ENCODE results near the gene TNFSF8.
A peak's percentile ranks its signal among the peaks of the same experiment; 100 is the strongest.

The TNFSF8 gene

GRCh38 chr9:114908104-114908622, 22.2 kb downstream of the TNFSF8 start:
- FAIRE-seq = no peak

GRCh38 chr9:114906922-114907571, 23.3 kb downstream of the TNFSF8 start:
- FAIRE-seq = no peak
- no peak for DNase-seq (ENCODE audit: extremely low spot score, insufficient read length, low read depth)

More at GRCh38 chr9:114908104-114908622, 22.2 kb downstream of the TNFSF8 start:
- no peak for DNase-seq (ENCODE audit: extremely low spot score, insufficient read length, low read depth)

GRCh38 chr9:114905170-114905940, 25.0 kb downstream of the TNFSF8 start:
- no peak for DNase-seq (ENCODE audit: extremely low spot score, insufficient read length, low read depth)
- no peak for FAIRE-seq

- FAIRE-seq (no peak), DNase-seq (ENCODE audit: extremely low spot score, insufficient read length, low read depth) (no peak)
These were observed 27.4 kb downstream of the TNFSF8 start for GRCh38 chr9:114902786-114903524.

GRCh38 chr9:114900942-114901802, 29.2 kb downstream of the TNFSF8 start:
- FAIRE-seq (no peak), DNase-seq (ENCODE audit: extremely low spot score, insufficient read length, low read depth) (no peak)

- FAIRE-seq (no peak), DNase-seq (ENCODE audit: extremely low spot score, insufficient read length, low read depth) (no peak)
These were observed 30.4 kb downstream of the TNFSF8 start for GRCh38 chr9:114899995-114900394.

- FAIRE-seq (no peak), DNase-seq (ENCODE audit: extremely low spot score, insufficient read length, low read depth) (no peak)
These were observed 30.9 kb downstream of the TNFSF8 start for GRCh38 chr9:114899461-114899860.

- FAIRE-seq = peak; percentile 66
- DNase-seq (ENCODE audit: extremely low spot score, insufficient read length, low read depth) = peak; percentile 28
These were observed 31.6 kb downstream of the TNFSF8 start for GRCh38 chr9:114898741-114899140.

- DNase-seq (ENCODE audit: extremely low spot score, insufficient read length, low read depth) = no peak
- no peak for FAIRE-seq
These were observed 33.2 kb downstream of the TNFSF8 start for GRCh38 chr9:114897196-114897595.

- no peak for DNase-seq (ENCODE audit: extremely low spot score, insufficient read length, low read depth)
- FAIRE-seq = no peak
These were observed 34.0 kb downstream of the TNFSF8 start for GRCh38 chr9:114896344-114896743.

GRCh38 chr9:114895521-114895991, 34.8 kb downstream of the TNFSF8 start:
- FAIRE-seq (no peak), DNase-seq (ENCODE audit: extremely low spot score, insufficient read length, low read depth) (no peak)

GRCh38 chr9:114894609-114895433, 35.6 kb downstream of the TNFSF8 start:
- no peak for DNase-seq (ENCODE audit: extremely low spot score, insufficient read length, low read depth)
- FAIRE-seq = no peak

GRCh38 chr9:114894206-114894605, 36.2 kb downstream of the TNFSF8 start:
- FAIRE-seq (no peak), DNase-seq (ENCODE audit: extremely low spot score, insufficient read length, low read depth) (no peak)

GRCh38 chr9:114893221-114894010, 37.0 kb downstream of the TNFSF8 start:
- FAIRE-seq = no peak
- DNase-seq (ENCODE audit: extremely low spot score, insufficient read length, low read depth) = no peak

- DNase-seq (ENCODE audit: extremely low spot score, insufficient read length, low read depth) = no peak
These were observed 40.6 kb downstream of the TNFSF8 start for GRCh38 chr9:114889802-114890224.

GRCh38 chr9:114888607-114889006, 41.8 kb downstream of the TNFSF8 start:
- FAIRE-seq (no peak), DNase-seq (ENCODE audit: extremely low spot score, insufficient read length, low read depth) (no peak)

More at GRCh38 chr9:114889802-114890224, 40.6 kb downstream of the TNFSF8 start:
- no peak for FAIRE-seq

GRCh38 chr9:114887963-114888362, 42.4 kb downstream of the TNFSF8 start:
- FAIRE-seq (no peak), DNase-seq (ENCODE audit: extremely low spot score, insufficient read length, low read depth) (no peak)

Measured in GM18507 (cell line).